HepG2 (cell line): ENCODE results near the gene ADIPOR2. TPM values are rescaled to one million over a fixed set of nuclear protein-coding genes. Genes with fewer than 3 reads are reported as not detected.

Experiments used
- ATAC-seq: fragments of 200-7000 bp; cut with Tn5 transposase; 3 replicates; pipeline ENCODE4 v1.9.1; 2020; ENCODE audit warnings: mild to moderate bottlenecking, moderate library complexity
- BruUV-seq: library from RNA; stranded (reverse); fragments of 400-500 nt; replicated peaks from 2 replicates; lab custom pipeline; 2021; lab: Mats Ljungman, UMichigan
- CTCF ChIA-PET: fragments of 300-600 bp; formaldehyde crosslinking; extraction: SDS; loops from one replicate; lab custom pipeline; 2021; ENCODE audit warnings: low total read pairs, inconsistent platforms, low intra/inter-chr PET ratio; lab: Yijun Ruan, JAX
- POLR2A ChIA-PET: fragments of 350-600 bp; sonication (Branson Sonifier 250); formaldehyde crosslinking; loops from one replicate; lab custom pipeline; 2020; ENCODE audit warnings: antibody characterized with exemption, inconsistent platforms; lab: Yijun Ruan, JAX
- DNase-seq: peaks from one replicate; pipeline ENCODE4 v3.0.0-alpha.2; 2015; ENCODE audit warnings: low spot score
- FAIRE-seq: peaks from 3 replicates; lab custom pipeline; 2011; peaks lifted over from hg19 to GRCh38; lab: Jason Lieb, UNC
- H2AFZ ChIP-seq: one replicate; pipeline ENCODE4 v1.6.1; 2011; ENCODE audit warnings: low read length, inconsistent platforms
- H3K27ac ChIP-seq: fragments of 300-600 bp; 3 replicates; pipeline ENCODE4 v1.8.0; 2011; ENCODE audit warnings: mixed run types, mild to moderate bottlenecking, mixed read lengths, low read length, inconsistent platforms; ENCODE audit not compliant: insufficient read depth; ENCODE audit errors: extremely low read length
- H3K27me3 ChIP-seq, 2 experiments: fragments of 200-600 bp in 1 of 2; 2 replicates in 1 of 2; 3 replicates in 1 of 2; pipeline versions ENCODE4 v1.6.0 to v1.8.0; 2011; ENCODE audit warnings: low read length in 2 of 2, mild to moderate bottlenecking in 2 of 2, moderate library complexity in 2 of 2, inconsistent platforms in 1 of 2; ENCODE audit not compliant: insufficient read depth in 2 of 2, control insufficient read depth in 1 of 2
- H3K36me3 ChIP-seq, 2 experiments: fragments of 200-600 bp in 1 of 2; replicated peaks in 1 of 2; 2 replicates in 1 of 2; 3 replicates in 1 of 2; pipeline versions ENCODE4 v1.5.1 to v1.8.0; 2011; ENCODE audit warnings: low read length in 2 of 2, inconsistent platforms in 1 of 2; ENCODE audit not compliant: insufficient read depth in 2 of 2, control insufficient read depth in 1 of 2
- H3K4me1 ChIP-seq: 2 replicates; pipeline ENCODE4 v1.5.1; 2012; ENCODE audit warnings: low read length, inconsistent platforms; ENCODE audit not compliant: insufficient read depth
- H3K4me2 ChIP-seq: 2 replicates; pipeline ENCODE4 v1.6.0; 2011; ENCODE audit warnings: low read depth, low read length, inconsistent platforms
- H3K4me3 ChIP-seq, 3 experiments: fragments of 200-600 bp in 1 of 3; sonication (generic), shearing (Covaris generic) in 1 of 3; replicated peaks in 1 of 3; 2 replicates each; pipeline ENCODE4 v1.5.1; 2011 to 2016; ENCODE audit warnings: low read length in 3 of 3, inconsistent platforms in 2 of 3, low read depth in 2 of 3, mild to moderate bottlenecking in 2 of 3, control low read depth in 1 of 3, mixed read lengths in 1 of 3; ENCODE audit not compliant: insufficient read depth in 1 of 3
- H3K79me2 ChIP-seq: one replicate; pipeline ENCODE4 v1.6.1; 2011; ENCODE audit warnings: low read length, inconsistent platforms; ENCODE audit not compliant: insufficient read depth
- H3K9ac ChIP-seq: 2 replicates; pipeline ENCODE4 v1.6.0; 2011; ENCODE audit warnings: mild to moderate bottlenecking, low read depth, low read length, inconsistent platforms; ENCODE audit not compliant: insufficient read depth
- H3K9me3 ChIP-seq: 2 replicates; pipeline ENCODE4 v1.5.1; 2012; ENCODE audit warnings: mild to moderate bottlenecking, low read length
- H4K20me1 ChIP-seq: 2 replicates; pipeline ENCODE4 v1.6.0; 2011; ENCODE audit warnings: inconsistent platforms, mild to moderate bottlenecking, low read length, moderate library complexity; ENCODE audit not compliant: insufficient read depth
- CBX5 ChIP-seq: sonication (generic); formaldehyde crosslinking; IDR thresholded peaks from 2 replicates; pipeline ENCODE4 v1.4.0; 2020; ENCODE audit warnings: missing genetic modification reagents, borderline replicate concordance
- DNMT1 ChIP-seq: sonication (generic); formaldehyde crosslinking; IDR thresholded peaks from 2 replicates; pipeline ENCODE4 v1.5.1; 2020; ENCODE audit warnings: mild to moderate bottlenecking, missing genetic modification reagents
- EED ChIP-seq: sonication (generic); formaldehyde crosslinking; IDR thresholded peaks from 2 replicates; pipeline ENCODE4 v1.5.0; 2020; ENCODE audit warnings: mild to moderate bottlenecking, missing genetic modification reagents
- LCORL ChIP-seq, 2 experiments: fragments of 450-650 bp in 1 of 2; sonication (generic) in 1 of 2; formaldehyde crosslinking in 1 of 2; IDR thresholded peaks; 2 replicates each; pipeline versions ENCODE4 v1.5.0 to v1.6.1; 2017 to 2020; ENCODE audit warnings: antibody characterized with exemption in 1 of 2, missing genetic modification reagents in 1 of 2
- PITX1 ChIP-seq: sonication (generic); formaldehyde crosslinking; IDR thresholded peaks from 2 replicates; pipeline ENCODE4 v1.5.1; 2020; ENCODE audit warnings: mild to moderate bottlenecking, missing genetic modification reagents
- RBFOX2 ChIP-seq: fragments of 200-400 bp; formaldehyde crosslinking; IDR thresholded peaks from 2 replicates; pipeline ENCODE4 v1.6.1; 2017; ENCODE audit warnings: low read depth, mild to moderate bottlenecking, low read length
- RELA ChIP-seq: sonication (generic); formaldehyde crosslinking; IDR thresholded peaks from 2 replicates; pipeline ENCODE4 v1.4.0; 2020; ENCODE audit warnings: missing genetic modification reagents
- SRY ChIP-seq: sonication (generic); formaldehyde crosslinking; IDR thresholded peaks from 2 replicates; pipeline ENCODE4 v1.8.0; 2022; ENCODE audit warnings: mild to moderate bottlenecking, missing genetic modification reagents
- ZBTB3 ChIP-seq: sonication (generic); formaldehyde crosslinking; IDR thresholded peaks from 2 replicates; pipeline ENCODE4 v1.4.0; 2020; ENCODE audit warnings: low read depth, mild to moderate bottlenecking, moderate library complexity, missing genetic modification reagents, borderline replicate concordance
- ZFP62 ChIP-seq: sonication (generic); formaldehyde crosslinking; IDR thresholded peaks from 2 replicates; pipeline ENCODE4 v1.4.0; 2020; ENCODE audit warnings: missing genetic modification reagents
- ZMYM4 ChIP-seq: sonication (generic); formaldehyde crosslinking; IDR thresholded peaks from 2 replicates; pipeline ENCODE4 v1.8.1; 2023; ENCODE audit warnings: mild to moderate bottlenecking, missing genetic modification reagents
- ZNF138 ChIP-seq: sonication (generic); formaldehyde crosslinking; IDR thresholded peaks from 2 replicates; pipeline ENCODE4 v1.5.0; 2020; ENCODE audit warnings: mild to moderate bottlenecking, low read depth, missing genetic modification reagents
- ZNF256 ChIP-seq: sonication (generic); formaldehyde crosslinking; conservative IDR thresholded peaks from 2 replicates; pipeline ENCODE4 v1.4.0; 2020; ENCODE audit warnings: missing genetic modification reagents
- ZNF274 ChIP-seq: sonication (generic); formaldehyde crosslinking; IDR thresholded peaks from 2 replicates; pipeline ENCODE4 v1.5.1; 2020; ENCODE audit warnings: mild to moderate bottlenecking, missing genetic modification reagents
- ZNF431 ChIP-seq: sonication (generic); formaldehyde crosslinking; IDR thresholded peaks from 2 replicates; pipeline ENCODE4 v1.9.0; 2022; ENCODE audit warnings: missing genetic modification reagents, low read depth, mild to moderate bottlenecking, borderline replicate concordance
- ZNF746 ChIP-seq: sonication (generic); formaldehyde crosslinking; IDR thresholded peaks from 2 replicates; pipeline ENCODE4 v1.8.0; 2022; ENCODE audit warnings: mild to moderate bottlenecking, missing genetic modification reagents
- WGBS: methylation state at CpG from one replicate; pipeline ENCODE4 v1.1.6; 2017; ENCODE audit warnings: low lambda C conversion rate; 5-methylcytosine and 5-hydroxymethylcytosine counted together
- in situ Hi-C: cut with HindIII; loops from 2 replicates; pipeline ENCODE4 v1.10.0; 2017; ENCODE audit warnings: low pct_unique_long_range_greater_than_20kb; ENCODE audit not compliant: extremely low pct_ligation_motif_present
- intact Hi-C: fragments of 100-400 bp; cut with micrococcal nuclease; formaldehyde crosslinking; loops from one replicate; pipeline ENCODE4 v1.10.0; 2022; ENCODE audit not compliant: unreplicated experiment
- polyA plus RNA-seq, 8 experiments: library from polyadenylated mRNA; depleted of rRNA in 3 of 8; stranded (reverse) in 7 of 8; unstranded in 1 of 8; fragments of >200 nt; fragmentation: Illumina TruSeq in 4 of 8; extraction: Trizol in 4 of 8; gene quantifications; 2 replicates each; pipeline versions ENCODE4 v1.2.1 to v1.2.3, GENCODE V29; 2011 to 2016; ENCODE audit warnings: low read depth in 4 of 8, missing spikeins in 1 of 8, mixed read lengths in 1 of 8; ENCODE audit not compliant: insufficient read depth in 1 of 8
- total RNA-seq, 5 experiments: library from RNA; depleted of rRNA; stranded (reverse); fragments of >200 nt; fragmentation: Illumina TruSeq; extraction: Trizol; gene quantifications; 2 replicates each; pipeline ENCODE4 v1.2.3, GENCODE V29; 2016; ENCODE audit warnings: low read depth in 1 of 5
- TF ChIP-seq, protein P1 (sequence below): IDR thresholded peaks from 2 replicates; pipeline ENCODE4 v1.6.1; 2016; ENCODE audit warnings: low read depth, borderline replicate concordance
- TF ChIP-seq, protein P2 (sequence below): sonication (generic); formaldehyde crosslinking; IDR thresholded peaks from 2 replicates; pipeline ENCODE4 v1.5.0; 2020; ENCODE audit warnings: missing genetic modification reagents
- TF ChIP-seq, protein P3 (sequence below): sonication (generic); formaldehyde crosslinking; IDR thresholded peaks from 2 replicates; pipeline ENCODE4 v1.4.0; 2020; ENCODE audit warnings: missing genetic modification reagents, borderline replicate concordance
- TF ChIP-seq, protein P4 (sequence below): sonication (generic); formaldehyde crosslinking; IDR thresholded peaks from 2 replicates; pipeline ENCODE4 v1.5.0; 2020; ENCODE audit warnings: missing genetic modification reagents

The ADIPOR2 gene
- total and polyA plus RNA-seq, 2 of the 13 experiments (the other 11 are each of a cell fraction or from before 2014, with no cell fraction given): 35.2 to 52.2 TPM

DNA sequence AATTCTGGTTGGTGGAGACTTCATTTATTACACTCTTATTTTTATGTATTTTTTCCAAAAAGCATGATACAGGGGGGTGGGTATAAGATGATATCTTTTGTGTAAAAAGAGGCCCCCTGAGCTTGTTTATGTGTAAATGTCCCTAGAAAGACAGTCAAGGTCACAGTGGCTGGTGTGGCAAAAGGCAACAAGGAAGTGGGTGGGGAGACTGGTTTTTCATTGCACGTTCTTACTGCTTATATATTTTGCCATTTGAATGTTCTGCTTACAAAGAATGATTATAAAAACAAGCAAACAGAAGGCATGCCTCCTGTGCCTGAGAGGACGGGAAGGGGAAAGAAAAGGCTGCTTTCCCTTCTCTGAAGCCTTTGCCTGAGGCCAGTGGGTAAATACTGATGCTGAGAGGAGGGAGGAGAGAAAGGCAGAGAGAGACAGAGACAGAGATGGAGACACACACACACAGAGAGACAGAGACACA lies 24.1 kb upstream of the ADIPOR2 start (continued):
- TF ChIP-seq ZMYM4: no peak
- TF ChIP-seq LCORL (IDR thresholded peaks at IDR 0.05): no peak
- 0 out of 2 replicates have a peak, but pooled peaks have one; percentile 30 for TF ChIP-seq LCORL (CRISPR knock-in tag; IDR thresholded peaks at IDR 0.05)
- no peak for TF ChIP-seq ZNF274 (CRISPR knock-in tag)
- TF ChIP-seq, protein P1, sequence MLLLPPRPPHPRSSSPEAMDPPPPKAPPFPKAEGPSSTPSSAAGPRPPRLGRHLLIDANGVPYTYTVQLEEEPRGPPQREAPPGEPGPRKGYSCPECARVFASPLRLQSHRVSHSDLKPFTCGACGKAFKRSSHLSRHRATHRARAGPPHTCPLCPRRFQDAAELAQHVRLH (CRISPR knock-in tag): no peak; the same call in 1 of the 2 replicates
- TF ChIP-seq RBFOX2: no peak
- no peak for TF ChIP-seq ZNF138 (CRISPR knock-in tag)
- TF ChIP-seq DNMT1: no peak
- TF ChIP-seq RELA: no peak
- no peak for TF ChIP-seq SRY
- no peak for TF ChIP-seq ZNF746 (CRISPR knock-in tag)

DNA sequence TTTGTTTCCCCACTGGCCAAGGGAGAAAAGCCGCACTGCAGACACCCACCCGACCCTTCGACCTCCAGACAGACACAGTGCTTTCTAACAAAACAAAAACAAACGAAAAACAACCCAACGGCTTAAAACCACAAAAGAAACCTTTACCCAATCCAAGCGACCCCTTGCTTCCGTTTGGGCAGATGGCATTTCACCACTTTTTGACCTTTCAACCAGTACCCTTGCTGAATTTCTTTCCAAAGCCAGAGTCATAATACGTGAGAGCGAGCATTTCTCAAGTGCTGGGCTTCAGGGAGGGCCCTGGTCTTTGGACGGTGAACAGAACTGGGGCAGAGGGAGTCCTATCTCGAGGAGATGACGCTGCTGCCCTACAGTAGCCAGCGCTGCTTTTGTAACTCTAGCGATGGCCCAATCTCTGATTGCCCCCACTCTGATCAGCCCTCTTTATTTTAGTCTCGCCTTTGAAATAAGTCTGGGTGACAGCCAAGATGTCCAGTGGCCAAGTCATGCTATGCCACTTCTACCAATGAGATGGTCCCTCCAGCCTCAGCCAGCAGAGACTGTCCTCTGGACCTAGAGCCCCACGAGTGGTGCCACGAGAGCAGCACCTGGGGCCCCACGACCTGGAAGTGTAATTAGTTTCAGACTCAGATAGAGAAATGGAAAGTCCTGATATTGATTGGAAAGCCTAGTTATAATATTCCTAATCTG lies 21.9 kb upstream of the ADIPOR2 start:
- H3K9ac ChIP-seq: peak overlapping the region; percentile 57
- H4K20me1 ChIP-seq: no peaks in the 10 kb centered on the region
- peak; percentile 85 for DNase-seq
- intact Hi-C loops: loop anchor here (10.0 kb wide), 1 partner anchor 96 kb away; no protein-coding TSS in a partner anchor
- CTCF ChIA-PET: no interaction called here
- H3K27me3 ChIP-seq: no peaks in the 10 kb centered on the region
- no peak for FAIRE-seq
- BruUV-seq: no TSS peak
- peak overlapping the region; percentile 36 for H2AFZ ChIP-seq
- peaks cover 69% of the 10 kb centered on the region for H3K4me1 ChIP-seq
- WGBS: 1% methylated on average over 17 of the region's 18 CpGs
- H3K27ac ChIP-seq: peak overlapping the region; percentile 74
- H3K4me2 ChIP-seq: peak overlapping the region; percentile 69
- POLR2A ChIA-PET: interaction anchor here (2.8 kb wide), 1 partner anchor 22 kb away, joined by 10 read pairs; the partner anchor contains the start of gene ADIPOR2
- H3K79me2 ChIP-seq: no peaks in the 10 kb centered on the region
- peak; percentile 89 for ATAC-seq
- H3K9me3 ChIP-seq: no peaks in the 10 kb centered on the region
- H3K4me3 ChIP-seq: peak overlapping the region; percentile 22 to 54 (median 26); a peak in 5 of 6 replicates
- in situ Hi-C loops: no loop called here
- no peaks in the 10 kb centered on the region for H3K36me3 ChIP-seq
- TF ChIP-seq ZNF431 (CRISPR knock-in tag): peak; percentile 30; the same call in 1 of the 2 replicates
- no peak for TF ChIP-seq EED (CRISPR knock-in tag)
- TF ChIP-seq, protein P2, sequence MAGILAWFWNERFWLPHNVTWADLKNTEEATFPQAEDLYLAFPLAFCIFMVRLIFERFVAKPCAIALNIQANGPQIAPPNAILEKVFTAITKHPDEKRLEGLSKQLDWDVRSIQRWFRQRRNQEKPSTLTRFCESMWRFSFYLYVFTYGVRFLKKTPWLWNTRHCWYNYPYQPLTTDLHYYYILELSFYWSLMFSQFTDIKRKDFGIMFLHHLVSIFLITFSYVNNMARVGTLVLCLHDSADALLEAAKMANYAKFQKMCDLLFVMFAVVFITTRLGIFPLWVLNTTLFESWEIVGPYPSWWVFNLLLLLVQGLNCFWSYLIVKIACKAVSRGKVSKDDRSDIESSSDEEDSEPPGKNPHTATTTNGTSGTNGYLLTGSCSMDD: no peak
- TF ChIP-seq ZNF256: no peak
- TF ChIP-seq, protein P3, sequence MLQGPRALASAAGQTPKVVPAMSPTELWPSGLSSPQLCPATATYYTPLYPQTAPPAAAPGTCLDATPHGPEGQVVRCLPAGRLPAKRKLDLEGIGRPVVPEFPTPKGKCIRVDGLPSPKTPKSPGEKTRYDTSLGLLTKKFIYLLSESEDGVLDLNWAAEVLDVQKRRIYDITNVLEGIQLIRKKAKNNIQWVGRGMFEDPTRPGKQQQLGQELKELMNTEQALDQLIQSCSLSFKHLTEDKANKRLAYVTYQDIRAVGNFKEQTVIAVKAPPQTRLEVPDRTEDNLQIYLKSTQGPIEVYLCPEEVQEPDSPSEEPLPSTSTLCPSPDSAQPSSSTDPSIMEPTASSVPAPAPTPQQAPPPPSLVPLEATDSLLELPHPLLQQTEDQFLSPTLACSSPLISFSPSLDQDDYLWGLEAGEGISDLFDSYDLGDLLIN (CRISPR knock-in tag): no peak
- TF ChIP-seq ZFP62 (CRISPR knock-in tag): no peak
- TF ChIP-seq PITX1 (CRISPR knock-in tag): peak; percentile 71; the same call in 1 of the 2 replicates
- TF ChIP-seq ZNF274 (CRISPR knock-in tag): no peak
- TF ChIP-seq CBX5 (CRISPR knock-in tag): no peak
- TF ChIP-seq, protein P4, sequence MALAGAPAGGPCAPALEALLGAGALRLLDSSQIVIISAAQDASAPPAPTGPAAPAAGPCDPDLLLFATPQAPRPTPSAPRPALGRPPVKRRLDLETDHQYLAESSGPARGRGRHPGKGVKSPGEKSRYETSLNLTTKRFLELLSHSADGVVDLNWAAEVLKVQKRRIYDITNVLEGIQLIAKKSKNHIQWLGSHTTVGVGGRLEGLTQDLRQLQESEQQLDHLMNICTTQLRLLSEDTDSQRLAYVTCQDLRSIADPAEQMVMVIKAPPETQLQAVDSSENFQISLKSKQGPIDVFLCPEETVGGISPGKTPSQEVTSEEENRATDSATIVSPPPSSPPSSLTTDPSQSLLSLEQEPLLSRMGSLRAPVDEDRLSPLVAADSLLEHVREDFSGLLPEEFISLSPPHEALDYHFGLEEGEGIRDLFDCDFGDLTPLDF: no peak
- TF ChIP-seq ZBTB3: no peak
